Activated CD4-positive, alpha-beta T cell treated with anti-CD3 and anti-CD28 coated beads, Interleukin-2, Interleukin-6, amounts not matched to agents 100 ng/mL and 50 ng/mL, durations not matched to agents 16 hours and 8 hours (primary cell): ENCODE data around the gene DNAJB1.
A peak's percentile ranks its signal among the peaks of the same experiment; 100 is the strongest.

Experiments used
- DNase-seq: peaks from one replicate; pipeline ENCODE4 v3.0.0-alpha.2; 2020

The DNAJB1 gene

DNA sequence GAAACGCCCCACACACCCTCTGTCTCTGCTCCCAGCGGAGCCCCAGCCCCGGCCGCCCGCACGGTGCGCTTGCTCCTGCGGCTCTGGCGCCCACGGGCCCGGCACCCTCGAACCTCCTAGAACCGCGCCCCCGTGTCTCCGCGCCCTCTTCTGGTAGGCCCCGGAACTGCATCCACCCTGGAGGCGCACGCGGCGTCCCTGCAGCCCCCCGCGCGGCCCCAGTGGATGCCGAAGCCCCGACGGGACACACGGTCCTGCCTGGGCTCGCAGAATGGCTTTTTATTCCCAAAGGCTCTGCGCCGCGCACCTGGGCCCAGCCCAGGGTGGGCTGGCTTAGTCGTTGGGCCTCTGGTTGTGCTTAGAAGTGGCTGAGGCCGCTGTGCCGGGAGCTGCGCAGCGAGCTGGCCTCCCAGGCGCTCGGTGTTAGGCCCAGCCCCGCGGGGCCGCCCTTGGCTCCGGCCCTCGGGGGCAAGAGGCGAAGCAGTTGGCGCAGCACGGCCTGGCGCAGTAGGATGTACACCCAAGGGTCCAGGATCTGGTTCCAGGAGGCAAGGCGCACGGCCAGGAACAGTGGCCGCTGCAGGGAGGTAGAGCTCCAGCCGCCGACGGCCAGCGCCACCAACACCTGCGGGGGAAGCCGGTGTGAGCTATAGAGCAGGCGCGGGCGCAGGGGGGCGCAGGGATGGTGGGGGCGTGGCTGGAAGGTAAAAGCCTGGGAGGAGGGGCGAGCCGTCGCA, 45.8 kb downstream of the DNAJB1 start:
- peak; percentile 89 for DNase-seq

DNA sequence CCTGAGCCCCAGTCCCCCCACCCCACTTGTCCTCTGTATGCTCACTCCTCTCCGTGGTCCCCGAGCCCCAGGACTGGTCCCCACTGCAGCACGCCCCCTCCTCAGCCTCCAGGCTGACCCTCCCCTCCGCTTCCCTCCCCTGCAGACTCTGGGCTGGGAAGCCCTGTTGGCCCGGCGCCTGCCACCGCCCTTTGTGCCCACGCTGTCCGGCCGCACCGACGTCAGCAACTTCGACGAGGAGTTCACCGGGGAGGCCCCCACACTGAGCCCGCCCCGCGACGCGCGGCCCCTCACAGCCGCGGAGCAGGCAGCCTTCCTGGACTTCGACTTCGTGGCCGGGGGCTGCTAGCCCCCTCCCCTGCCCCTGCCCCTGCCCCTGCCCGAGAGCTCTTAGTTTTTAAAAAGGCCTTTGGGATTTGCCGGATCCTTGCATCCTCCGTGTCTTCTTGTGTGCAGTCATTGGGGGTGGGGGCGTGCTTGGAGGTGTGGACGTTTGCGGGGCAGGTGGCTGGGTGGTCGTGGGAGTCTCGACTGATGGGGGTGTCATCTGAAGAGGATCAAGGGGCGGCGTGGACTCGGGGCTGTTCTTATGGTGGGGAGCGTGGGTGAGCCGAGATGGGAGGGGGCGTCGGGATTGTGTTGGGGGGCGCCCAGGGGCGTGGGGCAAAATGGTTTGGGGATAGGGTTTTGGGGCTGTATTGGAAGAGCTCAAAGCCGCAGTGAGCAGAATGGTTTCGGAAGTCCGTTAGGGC, 46.6 kb downstream of the DNAJB1 start:
- DNase-seq = no peak

DNA sequence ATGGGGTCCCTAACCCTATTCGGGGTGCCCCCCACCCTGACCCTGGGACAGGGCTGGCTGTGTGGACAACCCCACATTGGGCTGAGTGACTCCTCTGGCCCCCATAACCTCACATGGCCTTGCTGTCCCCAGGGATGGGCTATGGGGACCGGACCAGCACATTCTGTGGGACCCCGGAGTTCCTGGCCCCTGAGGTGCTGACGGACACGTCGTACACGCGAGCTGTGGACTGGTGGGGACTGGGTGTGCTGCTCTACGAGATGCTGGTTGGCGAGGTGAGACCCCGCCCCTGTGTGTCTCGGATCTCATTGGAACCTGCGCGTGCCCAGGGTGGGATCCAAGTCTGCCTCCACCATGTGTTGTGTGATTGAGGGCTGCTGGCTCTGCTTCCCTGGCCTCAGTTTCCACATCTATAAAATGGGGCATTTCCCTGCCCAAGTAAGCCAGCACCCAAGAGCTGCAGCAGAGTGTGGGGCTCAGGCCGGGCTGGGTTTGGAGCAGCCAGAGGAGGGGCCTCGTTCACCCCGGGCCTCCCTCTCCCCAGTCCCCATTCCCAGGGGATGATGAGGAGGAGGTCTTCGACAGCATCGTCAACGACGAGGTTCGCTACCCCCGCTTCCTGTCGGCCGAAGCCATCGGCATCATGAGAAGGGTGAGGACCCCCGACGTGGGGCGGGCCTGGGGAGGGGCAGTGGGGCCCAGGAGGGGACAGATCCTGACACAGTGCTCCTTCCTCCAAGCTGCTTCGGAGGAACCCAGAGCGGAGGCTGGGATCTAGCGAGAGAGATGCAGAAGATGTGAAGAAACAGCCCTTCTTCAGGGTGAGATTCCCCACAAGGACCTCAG, 47.9 kb downstream of the DNAJB1 start:
- DNase-seq = no peak

DNA sequence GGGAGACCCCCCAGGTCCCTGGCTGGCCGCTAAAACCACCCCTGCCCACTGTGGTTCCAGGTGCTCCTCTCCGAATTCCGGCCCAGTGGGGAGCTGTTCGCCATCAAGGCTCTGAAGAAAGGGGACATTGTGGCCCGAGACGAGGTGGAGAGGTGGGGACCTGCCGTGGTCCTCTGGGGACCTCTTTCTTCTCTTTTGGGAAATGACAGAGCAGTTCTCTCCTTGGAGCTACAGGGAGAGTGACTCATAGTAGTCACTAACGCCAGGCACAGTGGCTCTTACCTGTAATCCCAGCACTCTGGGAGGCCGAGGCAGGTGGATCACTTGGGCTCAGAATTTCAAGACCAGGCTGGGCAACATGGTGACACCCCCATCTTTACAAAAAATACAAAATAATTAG, 50.4 kb downstream of the DNAJB1 start:
- DNase-seq = no peak

DNA sequence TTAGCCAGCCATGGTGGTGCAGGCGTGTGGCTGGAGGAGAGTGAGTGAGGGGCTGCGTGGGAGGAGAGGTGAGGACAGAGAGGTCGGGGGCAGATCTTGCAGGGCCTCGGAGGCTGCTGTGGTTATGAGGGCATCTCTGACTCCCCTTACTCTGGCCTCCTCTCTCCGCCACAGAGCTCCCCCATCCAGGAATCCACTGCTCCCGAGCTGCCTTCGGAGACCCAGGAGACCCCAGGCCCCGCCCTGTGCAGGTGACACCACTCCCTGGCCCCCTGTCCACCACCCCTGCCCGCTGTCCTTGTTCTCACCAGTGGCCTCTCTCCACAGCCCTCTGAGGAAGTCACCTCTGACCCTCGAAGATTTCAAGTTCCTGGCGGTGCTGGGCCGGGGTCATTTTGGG, 50.8 kb downstream of the DNAJB1 start:
- DNase-seq = no peak
